ENCODE measurements around the gene BAIAP3. TPM values are rescaled to one million over a fixed set of nuclear protein-coding genes. Genes with fewer than 3 reads are reported as not detected.

The BAIAP3 gene
- total and polyA plus RNA-seq, 2 of the 8 experiments (the other 6 are each of a cell fraction or from before 2014, with no cell fraction given) = 2.9 to 6.8 TPM

DNA sequence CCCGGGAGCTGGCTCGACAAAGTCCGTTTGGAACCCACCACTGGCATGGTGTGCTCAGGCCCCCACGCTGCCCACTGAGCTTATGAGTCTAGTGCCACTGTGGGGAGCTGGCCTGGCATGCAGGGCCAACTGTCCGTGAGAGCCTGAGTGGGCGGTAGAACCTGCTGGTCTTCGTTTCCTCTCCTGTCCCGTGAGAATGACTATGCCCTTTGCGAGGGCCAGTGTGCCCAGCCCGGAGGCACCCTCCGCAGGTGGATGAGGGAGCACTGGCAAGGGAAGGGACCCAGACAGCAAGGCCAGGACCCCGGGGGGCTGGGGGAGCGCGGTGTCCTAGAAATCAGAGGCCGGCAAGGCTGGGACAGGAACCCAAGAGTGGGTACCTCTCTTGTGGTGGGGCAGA is 3.2 kb downstream of the BAIAP3 start (continued):
- TF ChIP-seq SP4 (IDR thresholded peaks at IDR 0.05; ENCODE audit: low read length) = no peak
- TF ChIP-seq, protein P1, sequence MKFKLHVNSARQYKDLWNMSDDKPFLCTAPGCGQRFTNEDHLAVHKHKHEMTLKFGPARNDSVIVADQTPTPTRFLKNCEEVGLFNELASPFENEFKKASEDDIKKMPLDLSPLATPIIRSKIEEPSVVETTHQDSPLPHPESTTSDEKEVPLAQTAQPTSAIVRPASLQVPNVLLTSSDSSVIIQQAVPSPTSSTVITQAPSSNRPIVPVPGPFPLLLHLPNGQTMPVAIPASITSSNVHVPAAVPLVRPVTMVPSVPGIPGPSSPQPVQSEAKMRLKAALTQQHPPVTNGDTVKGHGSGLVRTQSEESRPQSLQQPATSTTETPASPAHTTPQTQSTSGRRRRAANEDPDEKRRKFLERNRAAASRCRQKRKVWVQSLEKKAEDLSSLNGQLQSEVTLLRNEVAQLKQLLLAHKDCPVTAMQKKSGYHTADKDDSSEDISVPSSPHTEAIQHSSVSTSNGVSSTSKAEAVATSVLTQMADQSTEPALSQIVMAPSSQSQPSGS (IDR thresholded peaks at IDR 0.05; ENCODE audit: low read length) = no peak
- TF ChIP-seq RXRA (IDR thresholded peaks at IDR 0.05; ENCODE audit: insufficient read depth, low read depth, low read length) = no peak
- TF ChIP-seq NRF1 (IDR thresholded peaks at IDR 0.05; ENCODE audit: low read depth, low read length) = no peak
- no peak for TF ChIP-seq CHD2 (IDR thresholded peaks at IDR 0.05; ENCODE audit: low read length)
- TF ChIP-seq TEAD4 (IDR thresholded peaks at IDR 0.05; ENCODE audit: low read depth, low read length) = no peak
- no peak for TF ChIP-seq SP1 (IDR thresholded peaks at IDR 0.05; ENCODE audit: low read depth, low read length)
- TF ChIP-seq, protein P2, sequence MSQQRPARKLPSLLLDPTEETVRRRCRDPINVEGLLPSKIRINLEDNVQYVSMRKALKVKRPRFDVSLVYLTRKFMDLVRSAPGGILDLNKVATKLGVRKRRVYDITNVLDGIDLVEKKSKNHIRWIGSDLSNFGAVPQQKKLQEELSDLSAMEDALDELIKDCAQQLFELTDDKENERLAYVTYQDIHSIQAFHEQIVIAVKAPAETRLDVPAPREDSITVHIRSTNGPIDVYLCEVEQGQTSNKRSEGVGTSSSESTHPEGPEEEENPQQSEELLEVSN (IDR thresholded peaks at IDR 0.05) = no peak
